Muscle layer of colon (tissue), 2 donors: ENCODE measurements around the gene RAPGEF2.

ENCODE experiments used
- H3K27ac ChIP-seq: one replicate; pipeline ENCODE4 v1.7.0; 2013; ENCODE audit warnings: low read depth, mild to moderate bottlenecking, low read length, moderate library complexity
- H3K27me3 ChIP-seq, 2 donors: one replicate each; pipeline ENCODE4 v1.7.0; 2013; ENCODE audit warnings: low read length in 2 of 2, mild to moderate bottlenecking in 2 of 2; ENCODE audit not compliant: insufficient read depth in 2 of 2, control insufficient read depth in 1 of 2
- H3K36me3 ChIP-seq: one replicate; pipeline ENCODE4 v1.7.0; 2013; ENCODE audit warnings: mild to moderate bottlenecking, low read length; ENCODE audit not compliant: insufficient read depth
- H3K4me1 ChIP-seq: one replicate; pipeline ENCODE4 v1.7.0; 2013; ENCODE audit warnings: mild to moderate bottlenecking, low read length; ENCODE audit not compliant: insufficient read depth
- H3K4me3 ChIP-seq, 2 donors: one replicate each; pipeline ENCODE4 v1.7.0; 2013; ENCODE audit warnings: low read length in 2 of 2, low read depth in 1 of 2, mild to moderate bottlenecking in 1 of 2, moderate library complexity in 1 of 2
- H3K9ac ChIP-seq: one replicate; pipeline ENCODE4 v1.7.0; 2013; ENCODE audit warnings: low read length
- H3K9me3 ChIP-seq: one replicate; pipeline ENCODE4 v1.7.0; 2013; ENCODE audit warnings: mild to moderate bottlenecking, low read length
- donor health status: abdominal sarcoma.
- donor health status: Adenocarcinoma of cecum.

RAPGEF2 gene

DNA sequence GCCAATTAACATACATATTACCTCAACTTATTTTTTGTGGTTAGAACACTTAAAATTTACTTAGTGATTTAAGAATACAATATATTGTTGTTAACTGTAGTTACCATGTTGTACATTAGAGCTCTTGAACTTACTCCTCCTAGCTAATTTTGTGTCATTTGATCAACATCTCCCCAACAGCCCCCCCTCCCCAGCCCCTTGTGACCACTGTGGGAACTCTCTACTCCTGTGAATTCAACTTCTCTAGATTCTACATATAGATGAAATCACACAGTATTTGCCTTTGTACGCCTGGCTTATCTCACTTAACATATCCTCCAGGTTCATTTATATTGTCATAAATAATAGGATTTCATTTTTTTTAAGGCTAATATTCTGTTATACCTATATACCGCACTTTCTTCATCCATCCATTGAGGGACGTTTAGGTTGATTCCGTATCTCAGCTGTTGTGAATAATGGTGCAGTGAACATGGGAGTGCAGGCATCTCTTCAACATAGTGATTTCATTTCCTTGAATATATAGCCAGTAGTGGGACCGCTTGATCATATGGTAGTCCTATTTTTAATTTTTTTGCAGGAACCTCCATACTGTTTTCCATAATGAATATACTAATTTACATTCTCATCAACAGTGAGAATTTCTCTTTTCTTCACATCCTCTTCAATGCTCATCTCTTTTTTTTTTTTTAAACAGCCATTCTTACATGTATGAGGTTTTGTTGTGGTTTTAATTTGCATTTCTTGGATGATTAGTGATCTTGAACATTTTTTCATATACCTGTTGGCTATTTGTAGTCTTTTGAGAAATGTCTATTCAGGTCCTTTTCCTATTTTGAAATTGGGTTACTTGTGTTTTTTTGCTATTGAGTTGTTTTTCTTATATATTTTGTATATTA, 66.8 kb downstream of the RAPGEF2 start:
- H3K9me3 ChIP-seq: no peaks in the 10 kb centered on the region
- H3K4me1 ChIP-seq: peaks cover 17% of the 10 kb centered on the region
- H3K9ac ChIP-seq: no peak overlapping the region
- H3K36me3 ChIP-seq: no peaks in the 10 kb centered on the region
- H3K4me3 ChIP-seq: no peak overlapping the region
- no peaks in the 10 kb centered on the region for H3K27me3 ChIP-seq
- H3K27ac ChIP-seq: no peak overlapping the region

DNA sequence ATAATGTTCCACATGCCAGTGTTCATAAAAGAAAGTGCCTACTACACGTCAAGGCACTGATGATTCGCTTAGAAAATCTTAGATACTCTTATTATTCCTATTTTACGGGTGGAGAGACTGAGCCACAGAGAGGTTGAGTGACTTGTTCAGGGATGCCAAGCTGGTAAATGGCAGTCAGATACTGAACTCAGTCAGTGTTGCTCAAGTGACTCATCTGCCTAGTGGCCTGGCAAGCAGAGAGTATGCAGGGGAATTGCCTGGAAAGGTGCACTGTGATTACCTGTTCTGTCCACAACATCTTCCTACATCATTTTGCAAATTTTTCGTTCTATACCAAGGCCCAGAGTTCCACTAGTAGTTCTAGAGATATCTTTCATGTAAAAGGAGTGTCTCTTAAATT, 68.4 kb downstream of the RAPGEF2 start:
- H3K4me1 ChIP-seq: peaks cover 33% of the 10 kb centered on the region
- no peaks in the 10 kb centered on the region for H3K27me3 ChIP-seq
- no peak overlapping the region for H3K4me3 ChIP-seq
- H3K9ac ChIP-seq: no peak overlapping the region
- H3K27ac ChIP-seq: no peak overlapping the region
- H3K9me3 ChIP-seq: no peaks in the 10 kb centered on the region
- no peaks in the 10 kb centered on the region for H3K36me3 ChIP-seq

GRCh38 chr4:159173886-159174285, 71.0 kb downstream of the RAPGEF2 start:
- Histone ChIP-seq H3K27ac (peak overlapping the region; percentile 44), H3K4me1 (peaks cover 56% of the 10 kb centered on the region)

DNA sequence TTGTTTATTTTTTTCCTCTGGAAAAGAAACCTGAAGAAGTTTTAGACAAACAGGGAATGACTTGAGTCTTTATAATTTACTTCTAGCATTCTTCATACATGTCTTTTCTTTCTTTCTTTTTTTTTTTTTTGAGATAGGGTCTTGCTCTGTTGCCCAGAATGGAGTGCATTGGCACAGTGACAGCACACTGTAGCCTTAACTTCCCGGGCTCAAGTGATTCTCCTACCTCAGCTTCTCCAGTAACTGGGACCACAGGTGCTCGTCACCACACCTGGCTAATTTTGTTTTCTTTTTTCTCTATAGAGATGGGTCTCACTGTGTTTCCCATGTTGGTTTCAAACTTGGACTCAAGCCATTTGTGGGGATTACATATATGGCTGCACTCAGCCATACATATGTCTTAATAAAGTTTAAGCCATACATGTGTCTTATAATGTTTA, 71.8 kb downstream of the RAPGEF2 start:
- no peak overlapping the region for H3K27ac ChIP-seq
- no peaks in the 10 kb centered on the region for H3K9me3 ChIP-seq
- no peak overlapping the region for H3K4me3 ChIP-seq
- H3K27me3 ChIP-seq: no peaks in the 10 kb centered on the region
- peaks cover 64% of the 10 kb centered on the region for H3K4me1 ChIP-seq
- H3K9ac ChIP-seq: no peak overlapping the region
- no peaks in the 10 kb centered on the region for H3K36me3 ChIP-seq

More at GRCh38 chr4:159173886-159174285, 71.0 kb downstream of the RAPGEF2 start:
- H3K4me3 ChIP-seq: no peak overlapping the region
- no peaks in the 10 kb centered on the region for H3K9me3 ChIP-seq
- no peaks in the 10 kb centered on the region for H3K27me3 ChIP-seq
- H3K36me3 ChIP-seq: no peaks in the 10 kb centered on the region
- no peak overlapping the region for H3K9ac ChIP-seq

- Histone ChIP-seq H3K27me3 (no peaks in the 10 kb centered on the region), H3K9ac (no peak overlapping the region), H3K4me1 (peaks cover 70% of the 10 kb centered on the region), H3K4me3 (peak overlapping the region in 1 of 2 donors; percentile 44), H3K36me3 (no peaks in the 10 kb centered on the region), H3K9me3 (no peaks in the 10 kb centered on the region), H3K27ac (peak overlapping the region; percentile 59)
Observed at GRCh38 chr4:159175085-159175988, 72.5 kb downstream of the RAPGEF2 start.

DNA sequence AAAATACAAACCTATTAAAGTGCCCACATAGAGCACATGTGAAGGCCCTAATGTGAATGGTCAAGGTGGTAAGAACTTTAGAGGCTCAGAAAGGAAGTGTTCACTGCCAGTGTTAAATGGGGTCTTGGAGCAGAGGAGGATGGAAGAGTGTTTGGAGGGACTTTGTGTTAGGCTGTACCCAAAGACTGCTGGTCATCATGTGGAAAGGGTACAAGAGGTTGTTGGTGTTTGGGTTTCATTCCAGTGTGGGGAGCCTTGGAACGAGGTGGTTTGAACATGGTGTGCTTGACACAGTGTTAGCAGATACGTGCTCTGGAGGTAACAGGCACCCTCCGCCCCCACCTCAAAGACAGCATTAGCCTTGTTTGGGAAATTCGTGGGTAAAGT, 73.1 kb downstream of the RAPGEF2 start:
- no peaks in the 10 kb centered on the region for H3K9me3 ChIP-seq
- H3K27ac ChIP-seq: peak overlapping the region; percentile 59
- H3K9ac ChIP-seq: no peak overlapping the region
- H3K27me3 ChIP-seq: no peaks in the 10 kb centered on the region
- H3K4me3 ChIP-seq: peak overlapping the region in 1 of 2 donors; percentile 44
- H3K4me1 ChIP-seq: peaks cover 71% of the 10 kb centered on the region
- no peaks in the 10 kb centered on the region for H3K36me3 ChIP-seq

DNA sequence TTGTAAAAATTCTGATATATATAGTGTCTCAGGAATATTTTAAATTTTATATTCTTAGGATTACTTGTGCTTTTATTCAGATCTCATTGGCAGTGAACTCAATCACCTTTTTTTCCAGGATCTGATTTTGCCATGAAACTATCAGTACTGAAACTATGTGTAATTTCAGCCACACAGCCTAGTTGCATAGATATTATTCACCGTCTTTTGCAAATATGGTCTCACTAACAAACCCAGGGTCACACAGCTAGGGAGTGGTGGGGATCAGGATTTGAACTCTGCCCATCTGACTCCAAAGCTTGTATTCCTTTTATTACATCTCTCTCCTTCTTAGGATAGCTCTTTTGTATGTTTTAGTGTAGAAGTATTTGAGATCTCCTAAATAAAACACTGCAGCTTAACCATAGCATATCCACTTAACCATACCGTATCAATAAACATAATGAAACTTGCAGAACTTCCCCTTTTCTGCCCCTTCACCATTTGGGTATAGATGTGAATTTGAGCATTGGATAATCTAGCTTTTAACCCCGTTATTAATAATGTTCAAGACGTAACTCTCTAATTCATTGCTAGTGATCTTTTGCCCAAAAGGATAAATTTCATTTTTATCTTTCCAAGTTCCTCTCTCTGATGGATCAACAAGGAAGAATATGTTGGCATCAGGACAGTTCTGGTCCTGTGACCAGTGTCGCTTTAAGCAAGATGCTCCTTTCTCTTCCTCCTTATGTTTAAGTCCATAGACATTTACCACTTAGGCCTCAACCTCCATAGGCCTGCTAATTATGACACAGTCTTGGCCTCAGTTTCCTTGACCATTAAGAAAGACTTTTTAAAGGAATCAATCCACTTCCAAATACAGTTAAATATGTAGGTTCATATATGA, 74.6 kb downstream of the RAPGEF2 start:
- H3K4me1 ChIP-seq: peaks cover 71% of the 10 kb centered on the region
- H3K27ac ChIP-seq: no peak overlapping the region
- H3K27me3 ChIP-seq: no peaks in the 10 kb centered on the region
- H3K9ac ChIP-seq: no peak overlapping the region
- H3K4me3 ChIP-seq: no peak overlapping the region
- no peaks in the 10 kb centered on the region for H3K36me3 ChIP-seq
- H3K9me3 ChIP-seq: no peaks in the 10 kb centered on the region

- Histone ChIP-seq H3K4me3 (no peak overlapping the region), H3K27ac (peak overlapping the region; percentile 16), H3K9me3 (no peaks in the 10 kb centered on the region), H3K4me1 (peaks cover 69% of the 10 kb centered on the region), H3K9ac (no peak overlapping the region), H3K36me3 (no peaks in the 10 kb centered on the region), H3K27me3 (no peaks in the 10 kb centered on the region)
Observed at GRCh38 chr4:159178151-159178546, 75.3 kb downstream of the RAPGEF2 start.

DNA sequence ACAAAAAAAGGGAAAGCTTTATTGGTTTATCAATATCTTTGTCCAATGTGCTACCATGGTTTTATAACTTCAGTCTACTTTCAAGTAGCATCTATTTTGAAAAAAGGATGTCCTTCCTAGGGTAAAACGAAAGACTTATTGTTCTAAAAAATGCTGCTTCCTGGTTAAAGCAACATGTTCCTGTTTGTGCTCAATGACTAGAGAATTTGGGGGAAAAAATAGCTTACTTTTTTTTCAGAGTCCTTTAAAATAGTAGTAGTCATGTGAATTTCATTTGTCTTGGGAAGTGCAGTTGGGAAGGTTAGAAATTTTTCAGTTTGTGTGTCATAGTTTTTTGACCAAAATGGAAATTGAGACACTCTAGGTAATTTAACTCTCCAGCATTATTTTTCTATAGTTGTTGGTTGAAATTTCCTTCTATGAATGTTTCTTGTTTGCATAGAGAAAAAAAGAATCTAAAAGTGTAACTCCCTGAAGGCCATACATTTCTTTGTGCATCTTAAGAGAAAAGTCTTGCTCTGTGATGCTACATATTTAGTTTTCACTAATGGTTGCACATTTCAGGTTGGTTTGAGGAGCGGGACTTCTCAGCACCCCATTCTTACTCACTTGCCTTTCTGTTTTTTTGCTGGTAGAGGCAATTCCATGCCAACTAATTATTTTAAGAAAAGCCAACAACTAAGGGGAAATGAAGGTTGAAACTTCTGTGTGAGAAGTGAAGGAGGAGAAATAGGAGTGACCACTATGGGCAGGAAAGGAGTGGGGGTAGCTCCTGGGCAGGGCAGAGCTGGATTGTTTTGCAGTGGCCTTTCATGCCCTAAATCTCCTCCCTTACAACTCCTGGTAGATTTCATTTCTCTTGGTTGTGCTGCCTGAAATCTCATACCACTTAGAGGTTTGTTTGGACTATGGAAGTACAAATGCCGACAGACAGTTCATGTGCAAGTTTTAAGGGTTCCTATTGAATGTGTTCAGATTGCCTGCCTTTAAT, 76.4 kb downstream of the RAPGEF2 start:
- Histone ChIP-seq H3K4me3 (peak overlapping the region in 1 of 2 donors; percentile 22), H3K27me3 (no peaks in the 10 kb centered on the region), H3K4me1 (peaks cover 58% of the 10 kb centered on the region), H3K27ac (peak overlapping the region; percentile 27), H3K9me3 (no peaks in the 10 kb centered on the region), H3K9ac (no peak overlapping the region), H3K36me3 (no peaks in the 10 kb centered on the region)
